NCI-H446 (cell line): ENCODE results near the gene MLXIP.
"Not testable (repeated sequence)": the region's sequence is repeated elsewhere in the genome, so short reads cannot be mapped to it uniquely, and the experiment has no call there.

Source experiments
- DNase-seq, 2 experiments: peaks; one replicate each; lab custom pipeline; 2025; lab: John Stamatoyannopoulos, UW

Gene MLXIP

GRCh38 chr12:122148657-122149056 is 70.1 kb downstream of the MLXIP start:
- DNase-seq = no peak

GRCh38 chr12:122150127-122150681 is 71.6 kb downstream of the MLXIP start:
- DNase-seq = no peak

GRCh38 chr12:122152754-122153153 is 74.2 kb downstream of the MLXIP start:
- no peak for DNase-seq

GRCh38 chr12:122155705-122156104 is 77.1 kb downstream of the MLXIP start:
- DNase-seq = no peak

GRCh38 chr12:122158700-122159285 is 80.2 kb downstream of the MLXIP start:
- DNase-seq = no peak

GRCh38 chr12:122159882-122160281 is 81.3 kb downstream of the MLXIP start:
- DNase-seq = no peak

- DNase-seq = no peak
These were observed 82.2 kb downstream of the MLXIP start for GRCh38 chr12:122160761-122161160.

- no peak for DNase-seq
These were observed 83.1 kb downstream of the MLXIP start for GRCh38 chr12:122161682-122162081.

- no peak for DNase-seq
These were observed 84.4 kb downstream of the MLXIP start for GRCh38 chr12:122162976-122163375.

- DNase-seq = no peak
These were observed 88.1 kb downstream of the MLXIP start for GRCh38 chr12:122166422-122167349.

- no peak for DNase-seq
These were observed 88.9 kb downstream of the MLXIP start for GRCh38 chr12:122167356-122167925.

GRCh38 chr12:122168492-122168891 is 89.9 kb downstream of the MLXIP start:
- no peak for DNase-seq

GRCh38 chr12:122171399-122171798 is 92.8 kb downstream of the MLXIP start:
- DNase-seq = no peak

- DNase-seq = no peak
These were observed 93.8 kb downstream of the MLXIP start for GRCh38 chr12:122172262-122172939.

GRCh38 chr12:122174155-122174845 is 95.7 kb downstream of the MLXIP start, which contains the start of gene IL31:
IL31 (minus strand) TSS chr12:122174221; CDS start chr12:122174172, 49 bp downstream.
- no peak for DNase-seq

GRCh38 chr12:122176473-122176872 is 97.9 kb downstream of the MLXIP start:
- DNase-seq = not testable (repeated sequence)

GRCh38 chr12:122182887-122183587 is 104.5 kb downstream of the MLXIP start, which contains the start of gene LRRC43:
LRRC43 (plus strand) TSS chr12:122183123; CDS start chr12:122183145, 22 bp downstream.
- DNase-seq = no peak

GRCh38 chr12:122183588-122183940 is 105.0 kb downstream of the MLXIP start:
- no peak for DNase-seq

- no peak for DNase-seq
These were observed 106.0 kb downstream of the MLXIP start for GRCh38 chr12:122184517-122184916.

- no peak for DNase-seq
These were observed 106.5 kb downstream of the MLXIP start for GRCh38 chr12:122185079-122185478.
